ENCODE measurements around the gene MGAT3. TPM values are rescaled to one million over a fixed set of nuclear protein-coding genes. Genes with fewer than 3 reads are reported as not detected.

MGAT3 gene
- total and polyA plus RNA-seq, 2 donors (not counting 1 experiment from before 2014, with no cell fraction given) = 11.1 to 27.8 TPM

GRCh38 chr22:39526736-39527171 lies 69.9 kb downstream of the MGAT3 start:
- Mint-ChIP-seq H3K27me3 (no peaks in the 10 kb centered on the region), H3K27ac (peak overlapping the region; percentile 93), H3K4me1 (peaks cover 87% of the 10 kb centered on the region), H3K4me3 (peak overlapping the region; percentile 50), H3K9me3 (ENCODE audit: insufficient read depth) (no peaks in the 10 kb centered on the region)
- TF ChIP-seq CTCF (IDR thresholded peaks at IDR 0.05) = no peak
- no peak for TF ChIP-seq EZH2 (IDR thresholded peaks at IDR 0.05; ENCODE audit: borderline replicate concordance, insufficient read depth, low read depth, low read length, poor library complexity, severe bottlenecking)
- H3K9me3 ChIP-seq (ENCODE audit: control extremely low read depth in 1 of 3, control insufficient read depth in 2 of 3, insufficient read depth in 1 of 3, low read length in 2 of 3) = peaks cover 0 to 7% (median 0%) of the 10 kb centered on the region in 3 donors
- CTCF ChIA-PET = interaction anchor here (0.7 to 13.4 kb wide), 10 partner anchors 10 to 510 kb away, joined by 3 to 328 read pairs (median 4); partner anchors contain the start of genes MIEF1 and RPL3
- peaks cover 84% of the 10 kb centered on the region for H3K79me2 ChIP-seq (ENCODE audit: control insufficient read depth, insufficient read depth, low read length)
- no peak overlapping the region for H3K9ac ChIP-seq (ENCODE audit: low read length)
- no peak overlapping the region for H2AFZ ChIP-seq (ENCODE audit: insufficient read depth, low read depth, low read length, poor library complexity, severe bottlenecking)
- peak overlapping the region; percentile 45 for H3K4me2 ChIP-seq (replicated peaks; ENCODE audit: low read depth, low read length, poor library complexity, severe bottlenecking)
- H3K27me3 ChIP-seq (replicated peaks in 1 of 4; ENCODE audit: control extremely low read depth in 1 of 4, control insufficient read depth in 3 of 4, insufficient read depth in 4 of 4, low read length in 3 of 4) = no peaks in the 10 kb centered on the region
- peaks cover 0 to 68% of the 10 kb centered on the region in 2 experiments for H3K36me3 ChIP-seq (replicated peaks in 1 of 2; ENCODE audit: control extremely low read depth in 1 of 2, control insufficient read depth in 1 of 2, extremely low read depth in 1 of 2, insufficient read depth in 2 of 2, low read length in 1 of 2)
- WGBS (ENCODE audit: insufficient coverage) = 27% methylated on average over 4 of the region's 4 CpGs
- ATAC-seq (ENCODE audit: low read depth) (peak; percentile 14), DNase-seq (peak; percentile 63)
- peak overlapping the region; percentile 43 to 85 for H3K27ac ChIP-seq (ENCODE audit: low read length in 2 of 2)
- intact Hi-C loops (cut with micrococcal nuclease) = loop anchor here (10.0 kb wide), 1 partner anchor 652 kb away; the partner anchor contains the start of gene CBX6
- peaks cover 77% of the 10 kb centered on the region for H4K20me1 ChIP-seq (ENCODE audit: control insufficient read depth, insufficient read depth, low read length, poor library complexity, severe bottlenecking)
- no peak overlapping the region for H3K4me3 ChIP-seq (ENCODE audit: control extremely low read depth in 1 of 5, extremely low read depth in 1 of 5, insufficient read depth in 1 of 5, low read depth in 2 of 5, low read length in 4 of 5)
- POLR2A ChIA-PET = interaction anchor here (0.6 to 1.3 kb wide), 2 partner anchors 89 to 517 kb away, joined by 4 to 5 read pairs; no protein-coding TSS in a partner anchor
- H3K4me1 ChIP-seq (ENCODE audit: control insufficient read depth in 2 of 2, insufficient read depth in 2 of 2, low read length in 2 of 2) = peaks cover 69 to 90% of the 10 kb centered on the region in 2 donors

GRCh38 chr22:39527481-39527961 lies 70.7 kb downstream of the MGAT3 start:
- H3K4me2 ChIP-seq (replicated peaks; ENCODE audit: low read depth, low read length, poor library complexity, severe bottlenecking) = peak overlapping the region; percentile 74
- peaks cover 0 to 61% of the 10 kb centered on the region in 2 experiments for H3K36me3 ChIP-seq (replicated peaks in 1 of 2; ENCODE audit: control extremely low read depth in 1 of 2, control insufficient read depth in 1 of 2, extremely low read depth in 1 of 2, insufficient read depth in 2 of 2, low read length in 1 of 2)
- TF ChIP-seq CTCF (IDR thresholded peaks at IDR 0.05) (no peak), EZH2 (IDR thresholded peaks at IDR 0.05; ENCODE audit: borderline replicate concordance, insufficient read depth, low read depth, low read length, poor library complexity, severe bottlenecking) (no peak)
- WGBS (ENCODE audit: insufficient coverage) = 74% methylated on average over 5 of the region's 6 CpGs
- peak overlapping the region; percentile 93 for H3K27ac Mint-ChIP-seq
- no peak overlapping the region for H3K4me3 ChIP-seq (ENCODE audit: control extremely low read depth in 1 of 5, extremely low read depth in 1 of 5, insufficient read depth in 1 of 5, low read depth in 2 of 5, low read length in 4 of 5)
- ChIA-PET CTCF (interaction anchor here (0.6 to 13.4 kb wide), 13 partner anchors 11 to 1371 kb away, joined by 3 to 328 read pairs (median 14); partner anchors contain the start of genes MIEF1 and RPL3), POLR2A (interaction anchor here (0.5 to 6.3 kb wide), 6 partner anchors 7 to 517 kb away, joined by 3 to 57 read pairs (median 4); partner anchors contain the start of gene ATF4)
- peak overlapping the region; percentile 83 to 85 for H3K27ac ChIP-seq (ENCODE audit: low read length in 2 of 2)
- H3K27me3 ChIP-seq (replicated peaks in 1 of 4; ENCODE audit: control extremely low read depth in 1 of 4, control insufficient read depth in 3 of 4, insufficient read depth in 4 of 4, low read length in 3 of 4) = no peaks in the 10 kb centered on the region
- H3K27me3 Mint-ChIP-seq = no peaks in the 10 kb centered on the region
- peaks cover 75% of the 10 kb centered on the region for H4K20me1 ChIP-seq (ENCODE audit: control insufficient read depth, insufficient read depth, low read length, poor library complexity, severe bottlenecking)
- peaks cover 84% of the 10 kb centered on the region for H3K79me2 ChIP-seq (ENCODE audit: control insufficient read depth, insufficient read depth, low read length)
- peaks cover 0 to 7% (median 0%) of the 10 kb centered on the region in 3 donors for H3K9me3 ChIP-seq (ENCODE audit: control extremely low read depth in 1 of 3, control insufficient read depth in 2 of 3, insufficient read depth in 1 of 3, low read length in 2 of 3)
- H3K4me1 Mint-ChIP-seq = peaks cover 85% of the 10 kb centered on the region
- no peaks in the 10 kb centered on the region for H3K9me3 Mint-ChIP-seq (ENCODE audit: insufficient read depth)
- DNase-seq (peak; percentile 37), ATAC-seq (ENCODE audit: low read depth) (no peak)
- intact Hi-C loops (cut with micrococcal nuclease) = loop anchor here (10.0 kb wide), 1 partner anchor 653 kb away; the partner anchor contains the start of gene CBX6
- H3K9ac ChIP-seq (ENCODE audit: low read length) = no peak overlapping the region
- H3K4me1 ChIP-seq (ENCODE audit: control insufficient read depth in 2 of 2, insufficient read depth in 2 of 2, low read length in 2 of 2) = peaks cover 64 to 86% of the 10 kb centered on the region in 2 donors
- peak overlapping the region; percentile 83 for H3K4me3 Mint-ChIP-seq
- H2AFZ ChIP-seq (ENCODE audit: insufficient read depth, low read depth, low read length, poor library complexity, severe bottlenecking) = no peak overlapping the region
